Medulla oblongata (tissue), 1 donor: ENCODE results near the gene ICA1.
A peak's percentile ranks its signal among the peaks of the same experiment; 100 is the strongest.

Experiments
- DNase-seq: peaks from one replicate; pipeline ENCODE4 v3.0.0-alpha.2; 2015; ENCODE audit errors: extremely low spot score

The ICA1 gene

GRCh38 chr7:8133188-8133848 is 128.6 kb downstream of the ICA1 start:
- DNase-seq, result no peak

GRCh38 chr7:8131694-8132605 is 130.0 kb downstream of the ICA1 start:
- DNase-seq, result no peak

- no peak for DNase-seq
These were observed 131.3 kb downstream of the ICA1 start for GRCh38 chr7:8130663-8131062.

GRCh38 chr7:8129318-8129659 is 132.7 kb downstream of the ICA1 start:
- no peak for DNase-seq

- DNase-seq, result no peak
These were observed 133.3 kb downstream of the ICA1 start for GRCh38 chr7:8128449-8129317.

GRCh38 chr7:8126601-8127167 is 135.3 kb downstream of the ICA1 start:
- DNase-seq, result no peak

- peak; percentile 11 for DNase-seq
These were observed 136.1 kb downstream of the ICA1 start for GRCh38 chr7:8125680-8126444.

- no peak for DNase-seq
These were observed 140.7 kb downstream of the ICA1 start for GRCh38 chr7:8121243-8121642.

GRCh38 chr7:8120390-8121058 is 141.4 kb downstream of the ICA1 start:
- DNase-seq, result no peak

- DNase-seq, result no peak
These were observed 142.7 kb downstream of the ICA1 start for GRCh38 chr7:8119262-8119661.

- no peak for DNase-seq
These were observed 144.8 kb downstream of the ICA1 start for GRCh38 chr7:8117195-8117594.

GRCh38 chr7:8115547-8116402 is 146.2 kb downstream of the ICA1 start:
- no peak for DNase-seq

- no peak for DNase-seq
These were observed 147.8 kb downstream of the ICA1 start for GRCh38 chr7:8114175-8114574.

GRCh38 chr7:8113184-8113583 is 148.8 kb downstream of the ICA1 start:
- DNase-seq, result no peak

GRCh38 chr7:8112685-8113084 is 149.3 kb downstream of the ICA1 start:
- DNase-seq, result no peak

- no peak for DNase-seq
These were observed 150.5 kb downstream of the ICA1 start for GRCh38 chr7:8111282-8111960.

- no peak for DNase-seq
These were observed 152.6 kb downstream of the ICA1 start for GRCh38 chr7:8109196-8110022.

GRCh38 chr7:8105449-8106095 is 156.4 kb downstream of the ICA1 start:
- no peak for DNase-seq
